MCF 10A (cell line): ENCODE data around the gene ADARB2. TPM values are rescaled to one million over a fixed set of nuclear protein-coding genes. Genes with fewer than 3 reads are reported as not detected.

Experiments used
- BruUV-seq: library from RNA; stranded (reverse); fragments of 400-500 nt; replicated peaks from 2 replicates; lab custom pipeline; 2021; lab: Mats Ljungman, UMichigan
- CTCF ChIA-PET: fragments of 300-600 bp; sonication (Branson Sonifier 250); formaldehyde crosslinking; extraction: SDS; loops from one replicate; lab custom pipeline; 2021; ENCODE audit warnings: antibody characterized with exemption, inconsistent platforms; lab: Yijun Ruan, JAX
- POLR2A ChIA-PET: fragments of 300-600, 350-650 bp; sonication (Branson Sonifier 250); formaldehyde crosslinking; extraction: SDS; loops from one replicate; lab custom pipeline; 2020; ENCODE audit warnings: antibody characterized with exemption, inconsistent platforms; lab: Yijun Ruan, JAX
- DNase-seq: peaks from one replicate; pipeline ENCODE4 v3.0.0-alpha.2; 2018; ENCODE audit not compliant: unreplicated experiment
- H3K27ac Mint-ChIP-seq: one replicate; pipeline ENCODE4 v1.8.0; 2022; ENCODE audit warnings: mild to moderate bottlenecking, low read depth, mixed read lengths; ENCODE audit not compliant: unreplicated experiment
- H3K27me3 Mint-ChIP-seq: one replicate; pipeline ENCODE4 v1.8.0; 2022; ENCODE audit warnings: mixed read lengths; ENCODE audit not compliant: insufficient read depth, unreplicated experiment
- H3K36me3 Mint-ChIP-seq: one replicate; pipeline ENCODE4 v1.8.0; 2022; ENCODE audit warnings: mild to moderate bottlenecking, moderate library complexity, mixed read lengths; ENCODE audit not compliant: insufficient read depth, unreplicated experiment
- H3K4me1 Mint-ChIP-seq: one replicate; pipeline ENCODE4 v1.8.0; 2022; ENCODE audit warnings: mixed read lengths; ENCODE audit not compliant: insufficient read depth, unreplicated experiment
- H3K4me3 Mint-ChIP-seq: one replicate; pipeline ENCODE4 v1.8.0; 2022; ENCODE audit warnings: mild to moderate bottlenecking, moderate library complexity, mixed read lengths; ENCODE audit not compliant: unreplicated experiment
- H3K9me3 Mint-ChIP-seq: one replicate; pipeline ENCODE4 v1.8.0; 2022; ENCODE audit warnings: mixed read lengths; ENCODE audit not compliant: unreplicated experiment
- intact Hi-C: fragments of 100-400 bp; cut with micrococcal nuclease; formaldehyde crosslinking; loops from 2 replicates; pipeline ENCODE4 v1.14.1; 2022
- total RNA-seq: library from RNA; stranded (reverse); gene quantifications from 2 replicates; pipeline ENCODE4 v1.2.3, GENCODE V29; 2022
- TF ChIP-seq, protein P1 (sequence below): fragments of 200-600 bp; IDR thresholded peaks from one replicate; pipeline ENCODE4 v1.8.0; 2022; ENCODE audit warnings: antibody characterized with exemption, mild to moderate bottlenecking; ENCODE audit not compliant: unreplicated experiment

The ADARB2 gene
- total RNA-seq, 1 experiment from 2014 or later = 0.96 TPM

DNA sequence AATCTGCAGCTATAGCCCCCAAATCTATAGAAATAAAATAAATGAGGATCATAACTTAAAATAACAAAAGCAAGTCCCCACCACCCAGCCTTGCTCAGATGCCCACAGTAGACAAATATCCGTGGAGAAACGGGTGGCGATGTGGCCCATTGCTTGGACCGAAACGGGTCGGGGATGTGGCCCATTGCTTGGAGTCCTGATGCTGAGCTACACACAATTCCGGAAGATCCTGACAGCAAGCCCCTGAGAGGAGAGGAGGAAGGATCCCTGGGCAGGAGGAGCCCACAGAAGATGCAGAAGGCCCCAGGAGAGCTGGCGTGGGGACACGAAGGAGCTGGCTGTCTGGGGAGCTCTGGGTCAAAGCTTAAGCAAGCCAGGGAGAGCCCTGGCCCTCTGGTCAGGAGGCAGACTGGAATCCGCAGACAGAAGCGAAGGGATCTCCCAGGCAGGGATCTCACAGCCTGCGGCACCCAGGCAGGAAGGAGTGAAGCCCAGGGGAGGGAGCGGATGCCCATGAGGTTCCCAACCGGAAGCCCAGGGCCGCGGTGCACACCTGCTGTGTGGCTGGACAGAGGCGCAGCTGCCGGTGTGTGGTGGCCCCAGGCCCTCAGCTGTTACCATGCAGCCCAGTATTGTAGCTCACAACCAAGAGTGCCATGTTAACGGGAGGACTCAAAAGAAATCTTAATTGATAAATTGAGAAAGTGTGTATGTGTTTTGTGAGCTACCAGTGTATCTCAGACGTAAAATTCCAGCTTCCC lies 138.8 kb downstream of the ADARB2 start:
- no peak for DNase-seq
- BruUV-seq = no TSS peak
- Mint-ChIP-seq H3K9me3 (no peaks in the 10 kb centered on the region), H3K4me3 (no peak overlapping the region), H3K36me3 (no peaks in the 10 kb centered on the region), H3K27ac (no peak overlapping the region), H3K27me3 (no peaks in the 10 kb centered on the region), H3K4me1 (peaks cover 10% of the 10 kb centered on the region)
- TF ChIP-seq, protein P1, sequence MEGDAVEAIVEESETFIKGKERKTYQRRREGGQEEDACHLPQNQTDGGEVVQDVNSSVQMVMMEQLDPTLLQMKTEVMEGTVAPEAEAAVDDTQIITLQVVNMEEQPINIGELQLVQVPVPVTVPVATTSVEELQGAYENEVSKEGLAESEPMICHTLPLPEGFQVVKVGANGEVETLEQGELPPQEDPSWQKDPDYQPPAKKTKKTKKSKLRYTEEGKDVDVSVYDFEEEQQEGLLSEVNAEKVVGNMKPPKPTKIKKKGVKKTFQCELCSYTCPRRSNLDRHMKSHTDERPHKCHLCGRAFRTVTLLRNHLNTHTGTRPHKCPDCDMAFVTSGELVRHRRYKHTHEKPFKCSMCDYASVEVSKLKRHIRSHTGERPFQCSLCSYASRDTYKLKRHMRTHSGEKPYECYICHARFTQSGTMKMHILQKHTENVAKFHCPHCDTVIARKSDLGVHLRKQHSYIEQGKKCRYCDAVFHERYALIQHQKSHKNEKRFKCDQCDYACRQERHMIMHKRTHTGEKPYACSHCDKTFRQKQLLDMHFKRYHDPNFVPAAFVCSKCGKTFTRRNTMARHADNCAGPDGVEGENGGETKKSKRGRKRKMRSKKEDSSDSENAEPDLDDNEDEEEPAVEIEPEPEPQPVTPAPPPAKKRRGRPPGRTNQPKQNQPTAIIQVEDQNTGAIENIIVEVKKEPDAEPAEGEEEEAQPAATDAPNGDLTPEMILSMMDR = no peak
- ChIA-PET CTCF (no interaction called here), POLR2A (no interaction called here)
- intact Hi-C loops = no loop called here

GRCh38 chr10:1597370-1598146 lies 139.8 kb downstream of the ADARB2 start:
- no TSS peak for BruUV-seq
- no peak for DNase-seq
- Mint-ChIP-seq H3K4me3 (no peak overlapping the region), H3K27ac (no peak overlapping the region), H3K9me3 (no peaks in the 10 kb centered on the region), H3K36me3 (no peaks in the 10 kb centered on the region), H3K4me1 (peaks cover 10% of the 10 kb centered on the region), H3K27me3 (no peaks in the 10 kb centered on the region)
- ChIA-PET POLR2A (no interaction called here), CTCF (interaction anchor here (0.8 kb wide), 1 partner anchor 15 kb away, joined by 4 read pairs; no protein-coding TSS in a partner anchor)
- TF ChIP-seq, protein P1 = no peak
- intact Hi-C loops = no loop called here

- no peaks in the 10 kb centered on the region for H3K9me3 Mint-ChIP-seq
- no TSS peak for BruUV-seq
Measured at GRCh38 chr10:1596482-1597099, 140.7 kb downstream of the ADARB2 start.

More at GRCh38 chr10:1596482-1597099, 140.7 kb downstream of the ADARB2 start:
- Mint-ChIP-seq H3K36me3 (no peaks in the 10 kb centered on the region), H3K4me3 (no peak overlapping the region), H3K27ac (no peak overlapping the region), H3K27me3 (no peaks in the 10 kb centered on the region), H3K4me1 (peaks cover 9% of the 10 kb centered on the region)
- TF ChIP-seq, protein P1 = no peak
- ChIA-PET CTCF (interaction anchor here (0.8 kb wide), 1 partner anchor 16 kb away, joined by 4 read pairs; no protein-coding TSS in a partner anchor), POLR2A (interaction anchor here (0.7 kb wide), 1 partner anchor 861 kb away, joined by 3 read pairs; no protein-coding TSS in a partner anchor)
- intact Hi-C loops = no loop called here
- DNase-seq = no peak
